ENCODE measurements around the gene ITGAL.

ITGAL gene

DNA sequence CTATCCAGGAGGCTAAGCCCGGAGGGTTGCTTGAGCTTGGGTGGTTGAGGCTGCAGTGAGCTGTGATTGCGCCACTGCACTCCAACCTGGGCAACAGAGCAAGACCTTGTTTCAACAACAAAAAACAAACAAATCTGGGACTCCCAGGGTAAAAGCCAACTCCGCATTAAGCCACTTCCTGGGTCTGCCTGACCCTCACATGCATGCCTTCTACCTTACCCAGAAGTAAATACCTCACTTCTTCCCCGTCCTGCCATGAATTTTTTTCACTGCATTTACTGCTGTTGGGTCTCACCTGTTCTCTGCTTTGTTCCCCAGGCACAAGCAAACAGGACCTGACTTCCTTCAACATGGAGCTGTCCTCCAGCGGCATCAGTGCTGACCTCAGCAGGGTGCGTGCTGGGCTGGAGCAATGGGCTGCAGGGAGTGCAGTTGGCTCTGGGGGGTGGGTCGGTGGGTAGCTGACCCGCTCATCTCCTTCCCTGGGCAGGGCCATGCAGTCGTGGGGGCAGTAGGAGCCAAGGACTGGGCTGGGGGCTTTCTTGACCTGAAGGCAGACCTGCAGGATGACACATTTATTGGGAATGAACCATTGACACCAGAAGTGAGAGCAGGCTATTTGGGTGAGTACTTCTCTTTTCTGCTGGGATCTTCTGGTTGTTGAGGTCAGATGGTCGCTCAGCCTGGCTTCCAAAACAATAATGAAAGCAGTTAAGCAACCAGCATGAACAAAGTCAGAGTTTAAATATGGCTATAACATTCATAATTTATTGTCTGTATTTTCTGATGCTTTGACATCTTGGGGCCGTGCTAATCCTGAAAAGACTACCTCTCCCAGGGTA is 16.4 kb downstream of the ITGAL start:
- TF ChIP-seq, protein P1, sequence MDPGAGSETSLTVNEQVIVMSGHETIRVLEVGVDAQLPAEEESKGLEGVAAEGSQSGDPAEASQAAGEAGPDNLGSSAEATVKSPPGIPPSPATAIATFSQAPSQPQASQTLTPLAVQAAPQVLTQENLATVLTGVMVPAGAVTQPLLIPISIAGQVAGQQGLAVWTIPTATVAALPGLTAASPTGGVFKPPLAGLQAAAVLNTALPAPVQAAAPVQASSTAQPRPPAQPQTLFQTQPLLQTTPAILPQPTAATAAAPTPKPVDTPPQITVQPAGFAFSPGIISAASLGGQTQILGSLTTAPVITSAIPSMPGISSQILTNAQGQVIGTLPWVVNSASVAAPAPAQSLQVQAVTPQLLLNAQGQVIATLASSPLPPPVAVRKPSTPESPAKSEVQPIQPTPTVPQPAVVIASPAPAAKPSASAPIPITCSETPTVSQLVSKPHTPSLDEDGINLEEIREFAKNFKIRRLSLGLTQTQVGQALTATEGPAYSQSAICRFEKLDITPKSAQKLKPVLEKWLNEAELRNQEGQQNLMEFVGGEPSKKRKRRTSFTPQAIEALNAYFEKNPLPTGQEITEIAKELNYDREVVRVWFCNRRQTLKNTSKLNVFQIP (CRISPR knock-in tag; IDR thresholded peaks at IDR 0.05; ENCODE audit: borderline replicate concordance, low read depth) = no peak
- TF ChIP-seq SNAI2 (CRISPR knock-in tag; IDR thresholded peaks at IDR 0.05) = no peak
- no peak for TF ChIP-seq ZFP30 (CRISPR knock-in tag; IDR thresholded peaks at IDR 0.05)
- no peak for TF ChIP-seq PPARA (CRISPR knock-in tag; IDR thresholded peaks at IDR 0.05; ENCODE audit: borderline replicate concordance)
- no peak for TF ChIP-seq ZNF70 (CRISPR knock-in tag; IDR thresholded peaks at IDR 0.05)
- TF ChIP-seq, protein P2, sequence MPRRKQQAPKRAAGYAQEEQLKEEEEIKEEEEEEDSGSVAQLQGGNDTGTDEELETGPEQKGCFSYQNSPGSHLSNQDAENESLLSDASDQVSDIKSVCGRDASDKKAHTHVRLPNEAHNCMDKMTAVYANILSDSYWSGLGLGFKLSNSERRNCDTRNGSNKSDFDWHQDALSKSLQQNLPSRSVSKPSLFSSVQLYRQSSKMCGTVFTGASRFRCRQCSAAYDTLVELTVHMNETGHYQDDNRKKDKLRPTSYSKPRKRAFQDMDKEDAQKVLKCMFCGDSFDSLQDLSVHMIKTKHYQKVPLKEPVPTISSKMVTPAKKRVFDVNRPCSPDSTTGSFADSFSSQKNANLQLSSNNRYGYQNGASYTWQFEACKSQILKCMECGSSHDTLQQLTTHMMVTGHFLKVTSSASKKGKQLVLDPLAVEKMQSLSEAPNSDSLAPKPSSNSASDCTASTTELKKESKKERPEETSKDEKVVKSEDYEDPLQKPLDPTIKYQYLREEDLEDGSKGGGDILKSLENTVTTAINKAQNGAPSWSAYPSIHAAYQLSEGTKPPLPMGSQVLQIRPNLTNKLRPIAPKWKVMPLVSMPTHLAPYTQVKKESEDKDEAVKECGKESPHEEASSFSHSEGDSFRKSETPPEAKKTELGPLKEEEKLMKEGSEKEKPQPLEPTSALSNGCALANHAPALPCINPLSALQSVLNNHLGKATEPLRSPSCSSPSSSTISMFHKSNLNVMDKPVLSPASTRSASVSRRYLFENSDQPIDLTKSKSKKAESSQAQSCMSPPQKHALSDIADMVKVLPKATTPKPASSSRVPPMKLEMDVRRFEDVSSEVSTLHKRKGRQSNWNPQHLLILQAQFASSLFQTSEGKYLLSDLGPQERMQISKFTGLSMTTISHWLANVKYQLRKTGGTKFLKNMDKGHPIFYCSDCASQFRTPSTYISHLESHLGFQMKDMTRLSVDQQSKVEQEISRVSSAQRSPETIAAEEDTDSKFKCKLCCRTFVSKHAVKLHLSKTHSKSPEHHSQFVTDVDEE (CRISPR knock-in tag; IDR thresholded peaks at IDR 0.05) = no peak
- TF ChIP-seq TCF4 (CRISPR knock-in tag; IDR thresholded peaks at IDR 0.05; ENCODE audit: borderline replicate concordance) = no peak
- no peak for TF ChIP-seq ZNF565 (CRISPR knock-in tag; conservative IDR thresholded peaks at IDR 0.05; ENCODE audit: low read depth)
- TF ChIP-seq GLIS3 (CRISPR knock-in tag; IDR thresholded peaks at IDR 0.05) = no peak
- no peak for TF ChIP-seq BACH2 (CRISPR knock-in tag; IDR thresholded peaks at IDR 0.05; ENCODE audit: borderline replicate concordance)
- TF ChIP-seq, protein P3, sequence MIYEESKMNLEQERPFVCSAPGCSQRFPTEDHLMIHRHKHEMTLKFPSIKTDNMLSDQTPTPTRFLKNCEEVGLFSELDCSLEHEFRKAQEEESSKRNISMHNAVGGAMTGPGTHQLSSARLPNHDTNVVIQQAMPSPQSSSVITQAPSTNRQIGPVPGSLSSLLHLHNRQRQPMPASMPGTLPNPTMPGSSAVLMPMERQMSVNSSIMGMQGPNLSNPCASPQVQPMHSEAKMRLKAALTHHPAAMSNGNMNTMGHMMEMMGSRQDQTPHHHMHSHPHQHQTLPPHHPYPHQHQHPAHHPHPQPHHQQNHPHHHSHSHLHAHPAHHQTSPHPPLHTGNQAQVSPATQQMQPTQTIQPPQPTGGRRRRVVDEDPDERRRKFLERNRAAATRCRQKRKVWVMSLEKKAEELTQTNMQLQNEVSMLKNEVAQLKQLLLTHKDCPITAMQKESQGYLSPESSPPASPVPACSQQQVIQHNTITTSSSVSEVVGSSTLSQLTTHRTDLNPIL (CRISPR knock-in tag; IDR thresholded peaks at IDR 0.05; ENCODE audit: low read depth) = no peak
- TF ChIP-seq OSR1 (CRISPR knock-in tag; IDR thresholded peaks at IDR 0.05) = no peak
- TF ChIP-seq ZFP3 (CRISPR knock-in tag; IDR thresholded peaks at IDR 0.05) = no peak
- TF ChIP-seq ISL1 (CRISPR knock-in tag; IDR thresholded peaks at IDR 0.05) = no peak
- TF ChIP-seq ARNTL (CRISPR knock-in tag; IDR thresholded peaks at IDR 0.05; ENCODE audit: borderline replicate concordance, low read depth) = no peak
- ATAC-seq = no peak

DNA sequence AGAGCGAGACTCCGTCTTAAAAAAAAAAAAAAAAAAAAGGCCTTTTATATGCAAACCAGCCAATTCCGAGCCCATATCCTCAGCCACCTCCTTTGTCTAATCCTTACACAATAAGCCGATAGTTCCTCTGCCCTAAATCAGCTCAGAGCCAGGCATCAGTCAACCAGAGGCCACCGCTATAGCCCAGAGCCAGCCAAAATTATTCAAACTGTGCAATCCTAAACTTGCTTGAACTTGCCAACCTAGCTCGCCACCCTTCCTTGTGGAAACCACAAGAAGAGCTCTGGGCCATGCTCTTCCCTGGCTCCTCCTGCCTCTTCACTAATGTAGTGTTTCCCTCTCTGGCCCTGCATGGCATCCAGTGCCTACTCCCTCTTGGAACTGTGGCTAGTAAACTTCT is 17.7 kb downstream of the ITGAL start:
- no peak for ATAC-seq

More for the DNA sequence above, 17.7 kb downstream of the ITGAL start:
- no peak for TF ChIP-seq TCF4 (CRISPR knock-in tag; IDR thresholded peaks at IDR 0.05; ENCODE audit: borderline replicate concordance)
- TF ChIP-seq, protein P1 (CRISPR knock-in tag; IDR thresholded peaks at IDR 0.05; ENCODE audit: borderline replicate concordance, low read depth) = no peak
- TF ChIP-seq SNAI2 (CRISPR knock-in tag; IDR thresholded peaks at IDR 0.05) = no peak
- no peak for TF ChIP-seq ZNF70 (CRISPR knock-in tag; IDR thresholded peaks at IDR 0.05)
- TF ChIP-seq, protein P4, sequence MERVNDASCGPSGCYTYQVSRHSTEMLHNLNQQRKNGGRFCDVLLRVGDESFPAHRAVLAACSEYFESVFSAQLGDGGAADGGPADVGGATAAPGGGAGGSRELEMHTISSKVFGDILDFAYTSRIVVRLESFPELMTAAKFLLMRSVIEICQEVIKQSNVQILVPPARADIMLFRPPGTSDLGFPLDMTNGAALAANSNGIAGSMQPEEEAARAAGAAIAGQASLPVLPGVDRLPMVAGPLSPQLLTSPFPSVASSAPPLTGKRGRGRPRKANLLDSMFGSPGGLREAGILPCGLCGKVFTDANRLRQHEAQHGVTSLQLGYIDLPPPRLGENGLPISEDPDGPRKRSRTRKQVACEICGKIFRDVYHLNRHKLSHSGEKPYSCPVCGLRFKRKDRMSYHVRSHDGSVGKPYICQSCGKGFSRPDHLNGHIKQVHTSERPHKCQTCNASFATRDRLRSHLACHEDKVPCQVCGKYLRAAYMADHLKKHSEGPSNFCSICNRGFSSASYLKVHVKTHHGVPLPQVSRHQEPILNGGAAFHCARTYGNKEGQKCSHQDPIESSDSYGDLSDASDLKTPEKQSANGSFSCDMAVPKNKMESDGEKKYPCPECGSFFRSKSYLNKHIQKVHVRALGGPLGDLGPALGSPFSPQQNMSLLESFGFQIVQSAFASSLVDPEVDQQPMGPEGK (CRISPR knock-in tag; IDR thresholded peaks at IDR 0.05; ENCODE audit: borderline replicate concordance) = no peak
- TF ChIP-seq ZFP3 (CRISPR knock-in tag; IDR thresholded peaks at IDR 0.05) = no peak
- no peak for TF ChIP-seq CSDC2 (CRISPR knock-in tag; IDR thresholded peaks at IDR 0.05)
- no peak for TF ChIP-seq ZC3H10 (CRISPR knock-in tag; IDR thresholded peaks at IDR 0.05)
- TF ChIP-seq ZFP30 (CRISPR knock-in tag; IDR thresholded peaks at IDR 0.05) = no peak
- TF ChIP-seq RARB (CRISPR knock-in tag; IDR thresholded peaks at IDR 0.05) = no peak

All from SK-N-SH treated with all-trans-retinoic acid at 6 μM for 48 hours (cell line).